Measurements from ENCODE around the gene RAD51B. TPM values are rescaled to one million over a fixed set of nuclear protein-coding genes. Genes with fewer than 3 reads are reported as not detected.

RAD51B gene
- polyA plus RNA-seq, 3 donors: 3.6 to 11.6 (median 9.4) TPM

DNA sequence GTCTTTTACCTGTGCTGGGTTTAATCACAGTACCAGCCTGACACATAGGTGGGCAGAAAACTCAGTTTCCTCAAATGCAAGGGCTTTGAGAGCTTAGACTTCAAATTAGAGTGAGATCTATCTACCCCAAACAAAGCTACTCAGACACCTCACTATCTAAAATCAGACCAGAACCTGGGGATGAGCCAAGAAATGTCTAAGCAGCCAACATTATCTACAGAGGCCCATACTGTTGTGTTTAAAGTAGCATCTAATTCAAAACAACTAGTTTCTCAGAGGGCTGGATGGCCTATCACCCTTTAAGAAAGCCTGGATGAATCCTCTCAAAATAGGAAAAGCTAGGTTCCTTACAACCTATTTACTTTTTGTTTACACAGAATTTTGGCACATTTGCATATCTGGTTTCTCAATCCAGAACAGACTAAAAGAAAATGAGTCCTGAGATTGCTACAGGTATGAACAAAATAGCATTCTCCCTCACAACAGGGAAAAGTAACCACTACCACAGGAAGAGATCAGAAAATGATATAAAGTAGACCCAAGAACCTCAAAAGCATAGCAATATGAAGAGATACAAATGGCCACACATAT, 830.9 kb downstream of the RAD51B start:
- H3K27ac ChIP-seq (ENCODE audit: low read depth in 1 of 2, low read length in 2 of 2): no peak overlapping the region
- peaks cover 0 to 16% of the 10 kb centered on the region in 2 donors for H3K36me3 Mint-ChIP-seq
- no peaks in the 10 kb centered on the region for H3K27me3 ChIP-seq (ENCODE audit: control insufficient read depth in 2 of 2, insufficient read depth in 2 of 2, low read length in 2 of 2)
- peaks cover 2 to 8% (median 4%) of the 10 kb centered on the region in 3 donors for H3K27me3 Mint-ChIP-seq (ENCODE audit: low read depth in 3 of 3)
- H3K9ac ChIP-seq (ENCODE audit: insufficient read depth, low read length, poor library complexity, severe bottlenecking): no peak overlapping the region
- no peaks in the 10 kb centered on the region for H3K9me3 Mint-ChIP-seq
- H3K4me1 Mint-ChIP-seq: peaks cover 38% of the 10 kb centered on the region
- H3K4me1 ChIP-seq (ENCODE audit: control insufficient read depth in 1 of 2, insufficient read depth in 2 of 2, low read length in 2 of 2): peaks cover 28 to 31% of the 10 kb centered on the region in 2 donors
- TF ChIP-seq, protein P1, sequence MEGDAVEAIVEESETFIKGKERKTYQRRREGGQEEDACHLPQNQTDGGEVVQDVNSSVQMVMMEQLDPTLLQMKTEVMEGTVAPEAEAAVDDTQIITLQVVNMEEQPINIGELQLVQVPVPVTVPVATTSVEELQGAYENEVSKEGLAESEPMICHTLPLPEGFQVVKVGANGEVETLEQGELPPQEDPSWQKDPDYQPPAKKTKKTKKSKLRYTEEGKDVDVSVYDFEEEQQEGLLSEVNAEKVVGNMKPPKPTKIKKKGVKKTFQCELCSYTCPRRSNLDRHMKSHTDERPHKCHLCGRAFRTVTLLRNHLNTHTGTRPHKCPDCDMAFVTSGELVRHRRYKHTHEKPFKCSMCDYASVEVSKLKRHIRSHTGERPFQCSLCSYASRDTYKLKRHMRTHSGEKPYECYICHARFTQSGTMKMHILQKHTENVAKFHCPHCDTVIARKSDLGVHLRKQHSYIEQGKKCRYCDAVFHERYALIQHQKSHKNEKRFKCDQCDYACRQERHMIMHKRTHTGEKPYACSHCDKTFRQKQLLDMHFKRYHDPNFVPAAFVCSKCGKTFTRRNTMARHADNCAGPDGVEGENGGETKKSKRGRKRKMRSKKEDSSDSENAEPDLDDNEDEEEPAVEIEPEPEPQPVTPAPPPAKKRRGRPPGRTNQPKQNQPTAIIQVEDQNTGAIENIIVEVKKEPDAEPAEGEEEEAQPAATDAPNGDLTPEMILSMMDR (IDR thresholded peaks at IDR 0.05): no peak
- no peak for DNase-seq
- H2AFZ ChIP-seq (ENCODE audit: insufficient read depth, low read depth, low read length, poor library complexity, severe bottlenecking): no peak overlapping the region
- no peak overlapping the region for H3K4me3 ChIP-seq (replicated peaks in 1 of 3; ENCODE audit: low read depth in 2 of 3, low read length in 3 of 3)
- H3K9me3 ChIP-seq (replicated peaks in 1 of 2; ENCODE audit: control insufficient read depth in 1 of 2, insufficient read depth in 1 of 2, low read length in 2 of 2): no peaks in the 10 kb centered on the region
- no peak overlapping the region for H3K4me3 Mint-ChIP-seq
- no peaks in the 10 kb centered on the region for H4K20me1 ChIP-seq (ENCODE audit: insufficient read depth, low read length)
- H3K4me2 ChIP-seq (replicated peaks; ENCODE audit: extremely low read depth, low read length, poor library complexity, severe bottlenecking): no peak overlapping the region
- H3K27ac Mint-ChIP-seq: no peak overlapping the region
- no peaks in the 10 kb centered on the region for H3K79me2 ChIP-seq (ENCODE audit: insufficient read depth, low read length)
- H3K36me3 ChIP-seq (replicated peaks in 1 of 2; ENCODE audit: control insufficient read depth in 1 of 2, insufficient read depth in 2 of 2, low read length in 2 of 2): no peaks in the 10 kb centered on the region
- intact Hi-C loops (cut with micrococcal nuclease): no loop called here

DNA sequence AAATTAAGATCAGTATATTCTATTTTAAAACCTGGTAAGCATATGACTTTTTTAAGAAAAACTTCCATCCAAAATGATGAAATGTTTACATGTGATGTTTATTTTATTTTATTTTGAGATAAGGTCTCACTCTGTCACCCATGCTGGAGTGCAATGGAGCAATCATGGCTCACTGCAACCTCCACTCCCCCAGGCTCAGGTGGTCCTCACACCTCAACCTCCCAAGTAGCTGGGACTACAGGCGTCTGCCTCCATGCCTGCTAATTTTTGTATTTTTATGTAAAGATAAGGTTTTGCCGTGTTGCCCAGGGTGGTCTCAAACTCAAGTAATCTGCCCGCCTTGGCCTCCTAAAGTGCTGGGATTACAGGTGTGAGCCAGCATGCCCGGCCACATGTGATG, 831.5 kb downstream of the RAD51B start:
- Histone ChIP-seq H3K36me3 (replicated peaks in 1 of 2; ENCODE audit: control insufficient read depth in 1 of 2, insufficient read depth in 2 of 2, low read length in 2 of 2) (no peaks in the 10 kb centered on the region), H3K4me2 (replicated peaks; ENCODE audit: extremely low read depth, low read length, poor library complexity, severe bottlenecking) (no peak overlapping the region), H3K9ac (ENCODE audit: insufficient read depth, low read length, poor library complexity, severe bottlenecking) (no peak overlapping the region), H3K27ac (ENCODE audit: low read depth in 1 of 2, low read length in 2 of 2) (no peak overlapping the region), H3K79me2 (ENCODE audit: insufficient read depth, low read length) (no peaks in the 10 kb centered on the region), H3K4me3 (replicated peaks in 1 of 3; ENCODE audit: low read depth in 2 of 3, low read length in 3 of 3) (no peak overlapping the region), H3K9me3 (replicated peaks in 1 of 2; ENCODE audit: control insufficient read depth in 1 of 2, insufficient read depth in 1 of 2, low read length in 2 of 2) (no peaks in the 10 kb centered on the region), H4K20me1 (ENCODE audit: insufficient read depth, low read length) (no peaks in the 10 kb centered on the region), H3K4me1 (ENCODE audit: control insufficient read depth in 1 of 2, insufficient read depth in 2 of 2, low read length in 2 of 2) (peaks cover 30 to 36% of the 10 kb centered on the region in 2 donors), H3K27me3 (ENCODE audit: control insufficient read depth in 2 of 2, insufficient read depth in 2 of 2, low read length in 2 of 2) (no peaks in the 10 kb centered on the region), H2AFZ (ENCODE audit: insufficient read depth, low read depth, low read length, poor library complexity, severe bottlenecking) (no peak overlapping the region)
- Mint-ChIP-seq H3K27me3 (ENCODE audit: low read depth in 3 of 3) (peaks cover 2 to 9% (median 8%) of the 10 kb centered on the region in 3 donors), H3K9me3 (no peaks in the 10 kb centered on the region), H3K36me3 (peaks cover 0 to 16% of the 10 kb centered on the region in 2 donors), H3K4me3 (no peak overlapping the region), H3K27ac (peak overlapping the region in 1 of 7 donors; percentile 18), H3K4me1 (peaks cover 42% of the 10 kb centered on the region)
- TF ChIP-seq, protein P1 (IDR thresholded peaks at IDR 0.05): no peak
- 93% methylated on average over 2 of the region's 4 CpGs for WGBS (ENCODE audit: insufficient coverage)
- DNase-seq: no peak
- intact Hi-C loops (cut with micrococcal nuclease): no loop called here
